Stimulated activated CD8-positive, alpha-beta memory T cell treated with anti-CD3 and anti-CD28 coated beads, Interleukin-15, amount 100 ng/mL, for 48 hours (primary cell): ENCODE measurements around the gene ARL8A.

ENCODE experiments used
- DNase-seq, 2 donors: peaks; one replicate each; pipeline ENCODE4 v3.0.0-alpha.2; 2020; ENCODE audit warnings: low read depth in 2 of 2

ARL8A gene

GRCh38 chr1:202135221-202135721 lies 9.3 kb downstream of the ARL8A start:
- no peak for DNase-seq

DNA sequence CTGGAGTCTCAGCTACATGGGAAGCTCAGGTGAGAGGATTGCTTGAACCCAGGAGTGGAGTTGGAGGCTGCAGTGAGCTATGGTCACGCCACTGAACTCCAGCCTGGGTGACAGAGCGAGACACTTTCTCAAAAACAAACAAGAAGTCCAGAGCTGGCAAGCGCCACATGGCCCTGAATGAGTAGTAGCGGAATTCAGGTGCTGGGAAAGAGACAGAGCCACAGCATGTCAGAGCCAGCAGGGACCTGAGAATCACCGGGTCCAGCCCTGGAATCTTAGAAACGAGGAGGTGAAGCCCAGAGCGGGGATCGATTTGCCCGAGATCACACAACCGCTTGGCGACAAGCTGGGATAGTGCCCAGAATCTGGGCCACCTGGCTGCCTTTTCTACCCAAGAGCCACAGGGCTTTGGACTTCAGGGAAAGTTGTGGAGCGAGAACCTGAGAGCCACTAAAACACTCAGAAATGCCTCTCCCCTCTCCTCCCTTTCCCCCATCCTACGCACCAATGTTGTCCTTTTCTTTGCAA lies 9.8 kb downstream of the ARL8A start:
- no peak for DNase-seq

- no peak for DNase-seq
These were observed 10.5 kb downstream of the ARL8A start for GRCh38 chr1:202133989-202134388.

DNA sequence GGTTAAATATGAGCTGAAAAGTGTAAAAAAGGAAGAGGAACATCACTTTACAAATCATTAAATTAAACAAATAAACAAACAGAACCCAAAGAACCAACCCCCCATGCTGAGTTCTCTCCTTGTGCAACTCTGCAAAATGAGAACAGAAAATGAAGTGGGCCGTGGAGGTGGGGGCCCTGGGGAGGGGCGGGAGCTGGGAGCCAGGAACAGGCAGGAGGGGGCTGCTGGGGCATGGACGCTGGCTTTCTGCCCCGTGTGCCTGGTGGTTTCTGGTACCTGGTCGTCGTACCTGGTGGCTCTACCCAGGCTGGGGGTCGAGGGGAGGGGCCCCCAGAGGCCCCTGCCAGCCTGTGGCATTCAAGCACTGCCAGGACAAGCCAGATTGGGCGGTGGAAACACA lies 11.0 kb downstream of the ARL8A start:
- no peak for DNase-seq

GRCh38 chr1:202133001-202133400 lies 11.5 kb downstream of the ARL8A start:
- no peak for DNase-seq

DNA sequence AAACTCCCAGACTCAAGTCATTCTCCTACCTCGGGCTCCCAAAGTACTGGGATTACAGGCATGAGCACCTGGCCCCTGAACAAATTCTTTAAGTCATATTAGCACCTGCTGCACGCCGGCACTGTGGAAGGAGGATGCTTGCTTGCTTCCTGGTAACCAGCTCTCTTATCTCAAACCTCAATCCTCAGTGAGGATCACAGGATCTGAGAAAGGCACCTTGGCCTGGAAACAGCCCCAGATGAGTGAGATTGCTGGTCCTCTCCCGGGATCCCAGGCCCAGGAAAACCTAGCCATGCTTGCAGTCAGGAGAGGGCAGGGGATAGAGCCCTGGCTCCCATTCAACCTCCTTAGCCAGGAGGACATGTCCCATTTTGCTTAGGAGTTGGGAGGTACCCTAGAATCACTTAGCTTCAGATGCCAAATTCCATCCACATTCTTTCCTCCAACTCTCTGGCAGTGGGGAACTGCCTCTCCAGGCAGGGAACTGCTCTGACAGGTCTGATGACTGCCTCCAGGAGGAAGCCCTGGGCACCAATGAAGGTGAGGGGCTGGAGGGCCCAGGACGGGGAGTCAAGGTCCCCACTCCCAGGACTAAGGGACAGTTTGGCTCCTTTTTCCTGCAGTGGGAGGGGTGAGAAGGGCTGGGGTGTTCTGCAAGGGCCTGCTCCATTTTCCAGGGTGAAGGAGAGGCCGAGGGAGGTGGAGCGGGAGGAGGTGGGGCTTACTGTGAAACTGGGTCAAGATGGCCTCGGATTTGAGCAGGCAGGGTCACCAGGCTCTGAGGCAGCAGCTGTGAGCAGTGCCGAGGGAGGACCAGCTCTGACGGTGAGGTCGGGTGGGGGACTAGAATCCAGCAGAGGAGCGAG lies 12.3 kb downstream of the ARL8A start:
- no peak for DNase-seq

GRCh38 chr1:202130816-202131522 lies 13.6 kb downstream of the ARL8A start:
- DNase-seq: no peak

DNA sequence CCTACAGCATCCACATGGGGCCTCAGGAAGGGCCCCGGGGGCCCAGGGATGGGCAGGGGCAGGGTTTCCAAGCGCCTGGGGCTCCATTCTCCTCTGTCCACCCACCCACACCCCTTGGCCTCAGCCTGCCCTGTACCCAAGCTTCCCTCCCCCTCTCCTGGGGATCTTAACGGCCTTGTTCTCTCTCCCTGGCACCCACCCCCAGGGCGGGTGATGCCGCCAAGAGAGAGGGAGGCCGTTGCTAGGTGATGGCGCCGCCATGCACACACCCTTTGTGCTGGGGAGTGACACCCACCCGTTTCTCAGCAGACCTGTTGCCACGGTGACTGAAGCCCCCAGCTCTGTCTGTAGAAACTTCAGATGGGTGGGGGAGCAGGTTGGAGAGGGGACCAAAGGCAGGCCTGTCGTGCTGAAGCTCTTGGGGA lies 14.2 kb downstream of the ARL8A start:
- DNase-seq: no peak

GRCh38 chr1:202129453-202130296 lies 14.9 kb downstream of the ARL8A start:
- no peak for DNase-seq

DNA sequence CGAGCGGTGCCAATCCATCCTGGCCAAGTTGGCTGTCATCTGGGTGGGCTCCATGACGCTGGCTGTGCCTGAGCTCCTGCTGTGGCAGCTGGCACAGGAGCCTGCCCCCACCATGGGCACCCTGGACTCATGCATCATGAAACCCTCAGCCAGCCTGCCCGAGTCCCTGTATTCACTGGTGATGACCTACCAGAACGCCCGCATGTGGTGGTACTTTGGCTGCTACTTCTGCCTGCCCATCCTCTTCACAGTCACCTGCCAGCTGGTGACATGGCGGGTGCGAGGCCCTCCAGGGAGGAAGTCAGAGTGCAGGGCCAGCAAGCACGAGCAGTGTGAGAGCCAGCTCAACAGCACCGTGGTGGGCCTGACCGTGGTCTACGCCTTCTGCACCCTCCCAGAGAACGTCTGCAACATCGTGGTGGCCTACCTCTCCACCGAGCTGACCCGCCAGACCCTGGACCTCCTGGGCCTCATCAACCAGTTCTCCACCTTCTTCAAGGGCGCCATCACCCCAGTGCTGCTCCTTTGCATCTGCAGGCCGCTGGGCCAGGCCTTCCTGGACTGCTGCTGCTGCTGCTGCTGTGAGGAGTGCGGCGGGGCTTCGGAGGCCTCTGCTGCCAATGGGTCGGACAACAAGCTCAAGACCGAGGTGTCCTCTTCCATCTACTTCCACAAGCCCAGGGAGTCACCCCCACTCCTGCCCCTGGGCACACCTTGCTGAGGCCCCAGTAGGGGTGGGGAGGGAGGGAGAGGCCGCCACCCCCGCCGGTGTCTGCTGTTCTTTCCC lies 16.5 kb downstream of the ARL8A start:
- no peak for DNase-seq

GRCh38 chr1:202127061-202127460 lies 17.5 kb downstream of the ARL8A start:
- no peak for DNase-seq

- DNase-seq: no peak
These were observed 18.1 kb downstream of the ARL8A start for GRCh38 chr1:202126426-202126825.

- no peak for DNase-seq
These were observed 18.9 kb downstream of the ARL8A start for GRCh38 chr1:202125611-202126010.

GRCh38 chr1:202124142-202124541 lies 20.4 kb downstream of the ARL8A start:
- no peak for DNase-seq

DNA sequence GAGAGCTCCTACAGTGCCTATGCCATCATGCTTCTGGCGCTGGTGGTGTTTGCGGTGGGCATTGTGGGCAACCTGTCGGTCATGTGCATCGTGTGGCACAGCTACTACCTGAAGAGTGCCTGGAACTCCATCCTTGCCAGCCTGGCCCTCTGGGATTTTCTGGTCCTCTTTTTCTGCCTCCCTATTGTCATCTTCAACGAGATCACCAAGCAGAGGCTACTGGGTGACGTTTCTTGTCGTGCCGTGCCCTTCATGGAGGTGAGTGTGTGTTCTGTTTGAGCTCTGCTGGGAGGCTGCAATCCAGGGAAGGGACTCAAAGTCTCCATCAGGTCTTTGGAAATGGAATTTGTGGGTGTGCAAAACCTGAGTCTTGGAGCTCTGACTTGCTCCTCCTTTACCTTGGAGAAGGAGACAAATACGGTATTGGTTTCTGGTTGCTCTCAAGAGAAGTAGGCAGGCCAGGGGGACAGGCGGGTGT lies 21.2 kb downstream of the ARL8A start:
- no peak for DNase-seq

DNA sequence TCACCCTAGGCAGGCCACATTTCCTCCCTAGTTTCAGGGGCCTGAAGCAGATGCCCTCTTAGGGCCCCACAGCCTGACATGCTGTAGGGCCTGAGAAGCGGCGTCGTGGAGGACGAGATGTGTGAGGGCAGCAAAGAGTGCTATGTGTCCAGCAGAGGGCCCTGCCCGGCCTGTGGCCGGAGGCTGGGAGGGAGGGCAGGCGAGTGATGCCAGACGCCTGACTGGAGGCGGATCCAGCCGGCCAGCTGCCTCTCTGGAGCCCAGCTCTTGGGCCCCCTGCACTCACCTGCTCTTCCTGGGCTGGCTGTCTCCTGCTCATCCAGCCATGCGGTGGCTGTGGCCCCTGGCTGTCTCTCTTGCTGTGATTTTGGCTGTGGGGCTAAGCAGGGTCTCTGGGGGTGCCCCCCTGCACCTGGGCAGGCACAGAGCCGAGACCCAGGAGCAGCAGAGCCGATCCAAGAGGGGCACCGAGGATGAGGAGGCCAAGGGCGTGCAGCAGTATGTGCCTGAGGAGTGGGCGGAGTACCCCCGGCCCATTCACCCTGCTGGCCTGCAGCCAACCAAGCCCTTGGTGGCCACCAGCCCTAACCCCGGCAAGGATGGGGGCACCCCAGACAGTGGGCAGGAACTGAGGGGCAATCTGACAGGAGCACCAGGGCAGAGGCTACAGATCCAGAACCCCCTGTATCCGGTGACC lies 21.8 kb downstream of the ARL8A start, which contains the start of gene GPR37L1:
Gene GPR37L1, plus strand, starts transcription at position 279 of the 697 bp plus-strand sequence. Its CDS starts 47 bp downstream, at position 326.
- DNase-seq: no peak

- no peak for DNase-seq
These were observed 23.5 kb downstream of the ARL8A start for GRCh38 chr1:202121006-202121405.

- DNase-seq: no peak
These were observed 26.6 kb downstream of the ARL8A start for GRCh38 chr1:202117898-202118371.

- no peak for DNase-seq
These were observed 28.2 kb downstream of the ARL8A start for GRCh38 chr1:202116287-202116686.
